GM12874 (cell line): ENCODE results near the gene FAM136A.

ENCODE experiments used
- TF ChIP-seq, protein P1 (sequence below): IDR thresholded peaks from 2 replicates; pipeline ENCODE4 v1.5.1; 2011; ENCODE audit warnings: low read depth, mild to moderate bottlenecking, control low read depth, low read length, moderate library complexity; ENCODE audit not compliant: insufficient read depth

The FAM136A gene

DNA sequence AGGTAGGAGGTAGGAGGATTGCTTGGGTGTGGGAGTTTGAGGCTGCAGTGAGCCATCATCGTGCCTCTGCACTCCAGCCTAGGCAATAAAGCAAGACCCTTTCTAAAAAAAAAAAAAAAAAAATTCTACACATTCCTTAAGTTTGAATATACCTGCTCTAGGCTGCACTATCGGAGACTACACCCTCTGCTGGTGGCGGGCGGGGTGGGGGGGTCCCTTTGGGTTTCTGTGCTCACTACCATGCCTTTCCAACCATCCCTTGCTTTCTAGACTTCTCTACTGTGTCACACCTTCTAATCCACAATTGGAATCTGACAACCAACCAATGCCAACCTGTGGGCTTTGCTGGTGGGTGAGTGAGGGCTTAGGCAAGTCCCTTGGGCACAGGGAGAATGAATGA is 34.7 kb upstream of the FAM136A start:
- TF ChIP-seq, protein P1, sequence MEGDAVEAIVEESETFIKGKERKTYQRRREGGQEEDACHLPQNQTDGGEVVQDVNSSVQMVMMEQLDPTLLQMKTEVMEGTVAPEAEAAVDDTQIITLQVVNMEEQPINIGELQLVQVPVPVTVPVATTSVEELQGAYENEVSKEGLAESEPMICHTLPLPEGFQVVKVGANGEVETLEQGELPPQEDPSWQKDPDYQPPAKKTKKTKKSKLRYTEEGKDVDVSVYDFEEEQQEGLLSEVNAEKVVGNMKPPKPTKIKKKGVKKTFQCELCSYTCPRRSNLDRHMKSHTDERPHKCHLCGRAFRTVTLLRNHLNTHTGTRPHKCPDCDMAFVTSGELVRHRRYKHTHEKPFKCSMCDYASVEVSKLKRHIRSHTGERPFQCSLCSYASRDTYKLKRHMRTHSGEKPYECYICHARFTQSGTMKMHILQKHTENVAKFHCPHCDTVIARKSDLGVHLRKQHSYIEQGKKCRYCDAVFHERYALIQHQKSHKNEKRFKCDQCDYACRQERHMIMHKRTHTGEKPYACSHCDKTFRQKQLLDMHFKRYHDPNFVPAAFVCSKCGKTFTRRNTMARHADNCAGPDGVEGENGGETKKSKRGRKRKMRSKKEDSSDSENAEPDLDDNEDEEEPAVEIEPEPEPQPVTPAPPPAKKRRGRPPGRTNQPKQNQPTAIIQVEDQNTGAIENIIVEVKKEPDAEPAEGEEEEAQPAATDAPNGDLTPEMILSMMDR: no peak

DNA sequence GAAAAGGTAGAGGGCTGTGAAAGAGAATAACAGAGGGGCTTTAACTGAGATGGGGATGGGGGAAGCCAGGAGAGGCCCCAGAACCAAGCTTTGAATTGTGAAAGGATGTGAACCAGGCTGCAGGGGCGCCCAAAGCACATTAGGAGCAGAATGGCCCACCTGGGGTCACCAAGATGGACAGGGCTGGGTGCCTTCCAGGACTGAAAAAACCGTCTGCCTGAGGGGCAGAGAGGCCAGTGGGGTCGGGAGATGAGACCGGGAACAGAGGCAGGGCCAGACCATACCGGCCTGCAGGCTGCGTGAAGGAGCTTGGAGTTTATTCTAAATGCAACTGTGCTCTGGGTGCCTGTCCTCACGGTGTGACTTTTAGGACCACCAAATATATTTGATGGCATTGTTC is 29.1 kb upstream of the FAM136A start:
- TF ChIP-seq, protein P1: no peak

DNA sequence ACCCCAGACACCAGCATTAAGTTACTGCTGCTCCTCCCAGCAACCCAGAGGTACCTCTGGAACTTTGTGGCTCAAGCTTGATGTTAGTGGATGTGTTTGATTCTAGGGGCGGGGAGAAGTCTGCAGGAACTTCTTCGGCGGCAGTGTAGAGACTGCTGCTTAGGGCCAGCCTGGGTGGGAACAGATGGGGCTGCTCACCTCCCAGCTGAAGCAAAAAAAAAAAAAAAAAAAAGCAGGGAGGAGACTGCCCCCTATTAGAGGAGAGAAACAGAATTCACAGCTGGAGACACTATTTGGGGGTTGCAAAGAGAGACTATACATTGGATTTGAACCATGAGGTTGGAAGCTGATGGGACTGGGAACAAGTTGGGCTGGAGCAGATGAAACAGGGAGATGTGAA is 28.6 kb upstream of the FAM136A start:
- TF ChIP-seq, protein P1: no peak

DNA sequence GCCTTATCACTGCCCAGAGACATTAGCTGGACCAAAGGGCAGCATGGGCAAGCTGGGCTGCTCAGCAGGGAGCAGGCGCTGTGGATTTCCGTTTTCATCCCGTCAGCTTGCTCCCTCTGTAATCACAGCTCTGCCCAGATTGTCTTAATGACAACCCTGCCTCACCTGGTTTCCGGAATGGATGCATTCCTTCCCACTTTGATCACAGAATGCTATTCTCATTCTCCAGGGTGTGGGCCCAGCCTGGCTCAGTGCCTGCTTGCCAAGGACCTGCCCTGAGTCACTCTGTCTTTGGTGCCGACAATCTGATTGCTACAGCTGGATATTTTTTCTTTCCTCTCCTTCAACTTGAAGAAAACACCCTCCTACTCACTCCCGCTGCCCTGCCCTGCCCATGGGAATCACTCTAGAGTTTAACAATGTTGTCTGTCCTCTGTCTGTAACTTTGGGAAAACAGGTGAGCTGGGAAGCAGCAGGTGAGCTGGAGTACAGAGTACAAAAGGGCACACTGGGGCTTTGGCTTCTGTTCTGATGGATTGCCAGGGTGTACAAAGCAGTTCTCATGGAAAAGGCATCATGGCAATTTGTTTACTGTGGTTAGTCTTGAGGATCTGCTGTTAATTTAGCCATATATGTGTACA is 27.2 kb upstream of the FAM136A start:
- TF ChIP-seq, protein P1: no peak

DNA sequence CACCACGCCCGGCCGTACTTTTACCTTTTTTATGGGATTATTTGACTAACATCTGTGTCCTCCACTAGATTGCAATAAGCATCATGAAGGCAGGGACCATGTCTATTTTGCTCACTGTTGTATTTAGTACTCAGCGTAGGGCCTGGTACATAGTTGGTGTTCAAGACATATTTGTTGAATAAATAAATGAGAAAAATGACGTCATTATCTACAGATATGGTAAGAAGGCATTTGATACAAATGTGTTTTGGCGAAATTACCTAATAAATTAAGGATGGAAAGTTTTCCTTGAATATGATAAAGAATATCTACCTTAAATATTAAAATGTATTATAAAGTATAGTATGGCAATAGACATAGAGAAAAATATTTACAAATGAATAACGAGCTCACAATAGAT is 24.0 kb upstream of the FAM136A start:
- TF ChIP-seq, protein P1: no peak

DNA sequence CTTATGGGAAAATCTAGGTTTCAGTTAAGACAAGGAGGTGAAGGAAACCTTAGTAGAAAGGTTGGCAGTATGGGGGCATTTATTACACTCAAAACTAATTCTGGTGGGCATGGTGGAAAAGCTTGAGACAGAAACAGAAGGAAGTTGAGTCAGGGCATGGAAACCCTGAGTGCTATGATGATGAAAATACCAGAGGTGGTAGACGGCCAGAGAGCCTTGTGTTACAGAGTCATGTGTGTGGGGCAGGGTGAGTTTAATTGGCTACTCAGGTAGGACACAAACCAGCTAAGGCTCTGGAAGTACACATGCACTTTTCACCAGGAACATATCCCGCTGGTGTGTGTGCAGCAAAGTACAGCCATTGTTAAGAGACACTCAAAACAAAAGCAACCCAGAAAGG is 20.7 kb upstream of the FAM136A start:
- TF ChIP-seq, protein P1: no peak

DNA sequence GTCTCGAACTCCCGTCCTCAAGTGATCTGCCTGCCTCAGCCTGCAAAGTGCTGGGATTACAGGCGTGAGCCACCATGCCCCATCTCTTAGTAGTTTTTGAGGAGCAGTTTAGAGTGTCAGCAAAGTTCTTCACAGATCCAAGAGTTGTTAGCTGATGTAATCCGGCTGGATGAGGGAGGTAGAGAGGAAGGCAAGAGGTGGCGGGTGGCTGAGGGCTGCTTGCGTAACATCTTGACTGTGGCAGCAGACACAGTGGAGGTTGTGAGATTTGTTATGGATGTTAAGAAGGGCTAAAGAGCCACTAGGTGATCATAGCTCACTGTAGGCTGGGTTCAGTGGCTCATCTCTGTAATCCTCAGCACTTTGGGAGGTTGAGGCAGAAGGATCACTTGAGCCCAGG is 19.5 kb upstream of the FAM136A start:
- TF ChIP-seq, protein P1: no peak
